Vagina (tissue), 2 donors: ENCODE results near the gene PDE7B.

Experiments
- CTCF ChIP-seq, 3 experiments: fragments of 450-650 bp in 2 of 3; fragments of 200-600 bp in 1 of 3; sonication (generic) in 1 of 3; IDR thresholded peaks; one replicate each; pipeline ENCODE4 v1.5.1; 2017 to 2019; ENCODE audit warnings: antibody characterized with exemption in 3 of 3, mild to moderate bottlenecking in 2 of 3, moderate library complexity in 2 of 3
- POLR2A ChIP-seq, 2 donors: fragments of 450-650 bp; IDR thresholded peaks; one replicate each; pipeline ENCODE4 v1.6.1; 2017; ENCODE audit warnings: antibody characterized with exemption in 2 of 2, mild to moderate bottlenecking in 2 of 2, moderate library complexity in 2 of 2
- POLR2AphosphoS5 ChIP-seq, 2 donors: sonication (generic); formaldehyde crosslinking; IDR thresholded peaks; one replicate each; pipeline ENCODE4 v1.9.0; 2017; ENCODE audit warnings: antibody characterized with exemption in 2 of 2, mild to moderate bottlenecking in 2 of 2, low read depth in 1 of 2; ENCODE audit not compliant: insufficient read depth in 1 of 2

DNA sequence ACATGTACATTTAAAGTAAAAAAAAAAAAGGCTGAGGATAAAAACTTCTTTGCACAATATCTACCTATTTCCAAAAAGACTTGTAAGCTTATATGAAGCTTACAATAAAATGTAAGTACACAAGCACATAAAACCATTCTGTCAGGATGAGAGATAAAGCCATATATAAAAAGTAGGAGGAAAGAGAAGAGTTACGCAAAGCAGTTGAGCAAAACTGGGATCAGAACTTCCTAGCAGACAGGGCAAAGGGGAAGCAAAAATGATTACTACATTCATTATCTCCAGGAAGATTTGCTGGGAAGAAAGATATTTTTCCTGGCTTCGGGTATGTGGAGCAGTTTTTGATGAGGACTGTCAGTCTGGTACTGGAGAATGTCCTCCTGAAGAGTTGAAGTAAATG lies 200.5 kb downstream of the PDE7B start:
- TF ChIP-seq CTCF (IDR thresholded peaks at IDR 0.05) (no peak), POLR2AphosphoS5 (IDR thresholded peaks at IDR 0.05; ENCODE audit: insufficient read depth in 1 of 2, low read depth in 1 of 2) (no peak), POLR2A (IDR thresholded peaks at IDR 0.05) (no peak)
